NCI-H1105 treated with DMSO at 0.1 percent for 48 hours (cell line): Measurements from ENCODE around the gene HYAL4.
"Not testable (repeated sequence)": the region's sequence is repeated elsewhere in the genome, so short reads cannot be mapped to it uniquely, and the experiment has no call there.

Experiments
- DNase-seq: peaks from one replicate; lab custom pipeline; 2025; lab: John Stamatoyannopoulos, UW

HYAL4 gene

GRCh38 chr7:123846217-123846891 lies 1.4 kb downstream of the HYAL4 start:
- no peak for DNase-seq

- DNase-seq: no peak
Measured at GRCh38 chr7:123847868-123848267, 2.9 kb downstream of the HYAL4 start.

GRCh38 chr7:123849855-123850254 lies 4.9 kb downstream of the HYAL4 start:
- no peak for DNase-seq

GRCh38 chr7:123851404-123851803 lies 6.4 kb downstream of the HYAL4 start:
- not testable (repeated sequence) for DNase-seq

- DNase-seq: not testable (repeated sequence)
Measured at GRCh38 chr7:123854291-123854690, 9.3 kb downstream of the HYAL4 start.

- DNase-seq: not testable (repeated sequence)
Measured at GRCh38 chr7:123856428-123856827, 11.5 kb downstream of the HYAL4 start.

- DNase-seq: no peak
Measured at GRCh38 chr7:123860848-123861247, 15.9 kb downstream of the HYAL4 start.

- DNase-seq: no peak
Measured at GRCh38 chr7:123862775-123863174, 17.8 kb downstream of the HYAL4 start.

GRCh38 chr7:123863461-123863860 lies 18.5 kb downstream of the HYAL4 start:
- no peak for DNase-seq

- no peak for DNase-seq
Measured at GRCh38 chr7:123864012-123864411, 19.0 kb downstream of the HYAL4 start.

GRCh38 chr7:123864436-123864835 lies 19.5 kb downstream of the HYAL4 start:
- no peak for DNase-seq

GRCh38 chr7:123864966-123865365 lies 20.0 kb downstream of the HYAL4 start:
- DNase-seq: no peak

GRCh38 chr7:123865517-123866117 lies 20.6 kb downstream of the HYAL4 start:
- peak; percentile 62 for DNase-seq

- no peak for DNase-seq
Measured at GRCh38 chr7:123867225-123867624, 22.3 kb downstream of the HYAL4 start.

- DNase-seq: peak; percentile 55
Measured at GRCh38 chr7:123871998-123872867, 27.3 kb downstream of the HYAL4 start.

- DNase-seq: no peak
Measured at GRCh38 chr7:123872908-123873307, 27.9 kb downstream of the HYAL4 start.

- no peak for DNase-seq
Measured at GRCh38 chr7:123876557-123877256, 31.7 kb downstream of the HYAL4 start.

GRCh38 chr7:123879628-123880027 lies 34.7 kb downstream of the HYAL4 start:
- DNase-seq: no peak

GRCh38 chr7:123881300-123881699 lies 36.3 kb downstream of the HYAL4 start:
- no peak for DNase-seq

GRCh38 chr7:123883154-123883553 lies 38.2 kb downstream of the HYAL4 start:
- no peak for DNase-seq

GRCh38 chr7:123888192-123888591 lies 43.2 kb downstream of the HYAL4 start:
- DNase-seq: no peak

- not testable (repeated sequence) for DNase-seq
Measured at GRCh38 chr7:123894753-123895152, 49.8 kb downstream of the HYAL4 start.
